Measurements from ENCODE around the gene SMCHD1.
"Not testable (repeated sequence)": the region's sequence is repeated elsewhere in the genome, so short reads cannot be mapped to it uniquely, and the experiment has no call there.

SMCHD1 gene

GRCh38 chr18:2657788-2658458 lies 2.4 kb downstream of the SMCHD1 start:
- peak; percentile 67 to 92 (median 91) for DNase-seq

- DNase-seq = not testable (repeated sequence)
These were observed 5.3 kb downstream of the SMCHD1 start for GRCh38 chr18:2660849-2661248.

DNA sequence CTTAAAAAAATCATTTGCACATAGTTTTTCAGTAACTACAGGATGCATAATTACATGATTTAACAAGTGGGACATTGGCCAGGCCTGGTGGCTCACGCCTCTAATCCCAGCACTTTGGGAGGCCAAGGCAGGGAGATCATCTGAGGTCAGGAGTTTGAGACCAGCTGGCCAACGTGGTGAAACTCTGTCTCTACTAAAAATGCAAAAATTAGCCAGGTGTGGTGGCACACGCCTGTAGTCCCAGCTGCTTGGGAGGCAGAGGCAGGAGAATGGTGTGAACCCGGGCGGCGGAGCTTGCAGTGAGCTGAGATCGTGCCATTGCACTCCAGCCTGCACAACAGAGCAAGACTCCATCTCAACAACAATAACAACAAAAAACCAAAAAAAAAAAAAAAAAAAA lies 6.8 kb downstream of the SMCHD1 start:
- DNase-seq = not testable (repeated sequence)

- DNase-seq = no peak
These were observed 7.5 kb downstream of the SMCHD1 start for GRCh38 chr18:2662990-2663389.

GRCh38 chr18:2672410-2672809 lies 16.9 kb downstream of the SMCHD1 start:
- no peak for DNase-seq

DNA sequence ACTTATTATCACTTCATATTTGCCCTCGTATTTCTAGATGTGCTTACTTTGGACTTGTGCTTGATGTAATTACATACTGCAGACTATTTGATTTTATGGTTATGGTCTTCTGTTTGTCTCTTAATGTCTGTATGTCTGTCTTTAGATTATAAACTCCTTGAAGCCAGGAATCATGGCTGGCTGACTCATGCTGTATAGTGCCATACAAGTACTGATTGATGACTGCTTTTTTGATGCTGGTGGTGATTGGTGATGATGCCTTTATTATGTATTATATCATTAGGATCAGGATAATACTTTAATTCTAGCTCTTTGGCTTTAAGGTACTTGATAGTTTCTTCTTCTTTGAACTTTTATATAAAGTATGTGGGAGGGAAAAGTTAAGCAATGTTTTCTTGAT lies 17.3 kb downstream of the SMCHD1 start:
- no peak for DNase-seq

GRCh38 chr18:2678933-2679332 lies 23.4 kb downstream of the SMCHD1 start:
- not testable (repeated sequence) for DNase-seq

- no peak for DNase-seq
These were observed 24.8 kb downstream of the SMCHD1 start for GRCh38 chr18:2680216-2680792.

- DNase-seq = no peak
These were observed 26.6 kb downstream of the SMCHD1 start for GRCh38 chr18:2681993-2682603.

- no peak for DNase-seq
These were observed 27.5 kb downstream of the SMCHD1 start for GRCh38 chr18:2683055-2683454.

DNA sequence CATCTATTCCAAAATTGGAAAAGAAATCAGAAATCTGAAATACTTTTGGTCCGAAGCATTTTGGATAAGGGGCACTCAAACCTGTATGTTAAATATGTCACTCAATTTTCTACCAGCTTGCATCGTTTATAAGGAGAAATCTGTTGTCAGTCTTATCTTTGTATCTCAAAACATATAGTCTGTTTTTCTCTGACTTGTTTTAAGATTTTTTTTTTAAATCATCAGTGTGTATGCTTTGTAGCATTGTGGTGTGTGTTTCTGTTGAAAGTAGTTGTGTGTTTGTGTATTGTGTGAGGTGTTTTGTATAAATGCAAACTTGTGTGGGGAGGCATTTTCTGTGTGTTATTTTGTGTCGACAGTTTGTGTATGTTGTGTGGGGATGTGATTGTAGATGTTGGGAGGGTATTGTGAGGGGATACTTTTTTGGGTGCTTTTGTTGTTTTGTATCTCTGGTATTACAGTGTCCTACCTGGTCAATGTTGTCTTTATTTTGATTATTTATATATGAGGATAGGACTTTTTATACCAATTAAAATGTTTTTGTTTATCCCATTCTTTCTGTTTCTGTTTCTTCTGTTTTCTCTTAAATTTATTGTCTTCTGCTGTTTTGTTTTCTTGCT lies 30.9 kb downstream of the SMCHD1 start:
- DNase-seq = no peak

GRCh38 chr18:2687390-2688001 lies 32.0 kb downstream of the SMCHD1 start:
- no peak for DNase-seq

DNA sequence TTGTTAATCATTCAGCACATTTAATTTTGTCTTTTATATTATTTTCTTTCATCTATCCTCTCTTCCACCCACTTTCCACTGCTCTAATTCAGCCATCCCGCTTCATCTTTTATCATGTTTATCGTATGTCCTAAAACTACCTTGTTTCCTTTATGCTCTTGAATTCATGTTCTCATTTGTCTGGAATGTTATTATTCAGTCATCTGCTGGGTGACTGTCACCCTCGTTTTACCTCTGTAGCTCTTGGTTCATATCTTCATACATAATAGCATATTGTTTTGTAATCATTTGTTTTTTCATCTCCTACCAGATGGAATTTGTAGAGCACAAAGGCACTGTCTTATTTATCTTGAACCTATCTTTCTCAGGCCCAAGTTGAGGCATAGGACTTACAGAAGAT lies 37.0 kb downstream of the SMCHD1 start:
- DNase-seq = no peak

- no peak for DNase-seq
These were observed 41.7 kb downstream of the SMCHD1 start for GRCh38 chr18:2697184-2697583.

GRCh38 chr18:2699001-2699400 lies 43.5 kb downstream of the SMCHD1 start:
- DNase-seq = no peak

- DNase-seq = no peak
These were observed 49.0 kb downstream of the SMCHD1 start for GRCh38 chr18:2704541-2704940.

- peak in 1 of 3 donors; percentile 15 for DNase-seq
These were observed 51.4 kb downstream of the SMCHD1 start for GRCh38 chr18:2706903-2707302.

DNA sequence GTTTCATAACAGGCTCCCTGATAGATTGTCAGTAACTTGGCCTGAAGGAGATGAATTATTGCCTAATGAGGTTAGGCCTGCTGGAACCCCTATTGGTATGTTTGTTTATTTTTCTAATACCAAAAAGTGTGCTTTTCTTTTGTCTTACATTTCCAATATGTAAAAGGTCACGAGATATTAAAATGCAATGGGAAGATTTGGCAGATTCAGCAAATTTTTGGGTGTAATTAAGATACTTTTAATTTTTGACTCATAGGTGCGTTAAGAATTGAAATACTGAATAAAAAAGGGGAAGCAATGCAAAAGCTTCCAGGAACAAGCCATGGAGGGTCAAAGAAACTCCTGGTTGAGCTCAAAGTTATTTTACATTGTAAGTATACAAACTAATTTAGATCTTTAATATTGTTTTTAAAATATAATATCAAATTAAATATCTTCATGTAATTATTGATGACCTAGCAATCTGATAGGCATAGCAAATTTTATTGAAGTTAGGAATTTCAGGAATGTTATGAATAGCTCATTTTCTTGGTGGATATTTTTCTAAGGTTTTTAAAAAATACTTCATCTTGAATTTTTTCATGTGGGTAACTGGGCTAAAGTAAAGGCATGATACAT lies 52.1 kb downstream of the SMCHD1 start:
- DNase-seq = no peak

DNA sequence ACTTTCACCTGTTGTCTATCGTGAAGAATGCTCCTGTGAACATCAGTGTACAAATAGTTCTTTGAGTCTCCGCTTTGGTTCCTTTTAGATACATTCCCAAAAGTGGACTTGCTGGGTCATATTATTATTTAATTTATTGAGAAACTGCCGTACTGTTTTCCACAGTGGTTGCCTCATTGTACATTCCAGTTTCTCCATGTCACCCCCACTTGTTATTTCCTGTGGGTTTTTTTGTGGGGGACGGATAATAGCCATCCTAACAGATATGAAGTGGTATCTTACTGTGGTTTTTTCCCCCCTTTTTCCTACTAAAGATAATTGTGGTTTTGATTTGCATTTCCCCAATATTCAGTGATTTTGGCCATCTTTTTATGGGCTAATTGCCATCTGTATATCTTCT lies 53.8 kb downstream of the SMCHD1 start:
- no peak for DNase-seq

- DNase-seq = no peak
These were observed 58.6 kb downstream of the SMCHD1 start for GRCh38 chr18:2714140-2714539.

DNA sequence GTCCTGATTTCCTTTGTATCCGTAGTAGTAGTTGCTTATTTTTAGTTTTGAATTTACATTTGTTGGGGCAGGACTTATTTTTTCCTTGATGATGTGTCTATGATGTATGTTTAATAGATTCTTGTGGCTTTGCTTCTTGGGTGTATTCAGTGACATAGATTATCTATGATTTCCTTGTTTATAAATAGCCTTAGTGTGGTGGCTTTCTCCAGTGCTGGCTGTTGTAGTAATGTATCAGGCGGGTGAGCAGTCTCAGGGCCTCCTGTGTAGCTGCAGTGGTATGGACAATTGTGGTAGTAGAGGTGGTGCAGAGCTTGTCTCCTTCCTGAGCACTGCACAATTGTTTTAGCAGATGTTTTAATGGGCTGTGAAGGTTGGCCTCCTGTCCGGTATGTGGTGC lies 60.5 kb downstream of the SMCHD1 start:
- no peak for DNase-seq

GRCh38 chr18:2716394-2717326 lies 61.1 kb downstream of the SMCHD1 start:
- no peak for DNase-seq
